Urinary bladder (tissue), 4 donors: ENCODE data around the gene NUP50. TPM values are rescaled to one million over a fixed set of nuclear protein-coding genes. Genes with fewer than 3 reads are reported as not detected.

Experiments
- DNase-seq: peaks from one replicate; pipeline ENCODE4 v3.0.0-alpha.2; 2015; ENCODE audit errors: extremely low spot score
- H3K27ac ChIP-seq: one replicate; pipeline ENCODE4 v1.5.1; 2013; ENCODE audit warnings: low read depth, mild to moderate bottlenecking, moderate library complexity
- H3K36me3 ChIP-seq: one replicate; pipeline ENCODE4 v1.6.1; 2013; ENCODE audit warnings: mild to moderate bottlenecking, moderate library complexity; ENCODE audit not compliant: insufficient read depth
- H3K4me1 ChIP-seq: one replicate; pipeline ENCODE4 v1.6.1; 2013; ENCODE audit warnings: mild to moderate bottlenecking, moderate library complexity; ENCODE audit not compliant: insufficient read depth
- H3K4me3 ChIP-seq: one replicate; pipeline ENCODE4 v1.5.1; 2013; ENCODE audit warnings: low read depth, low read length
- WGBS: extraction: QIAGEN DNeasy Blood & Tissue Kit; methylation state at CpG from one replicate; pipeline ENCODE4 v1.1.7; 2013; 5-methylcytosine and 5-hydroxymethylcytosine counted together
- polyA plus RNA-seq: library from polyadenylated mRNA; stranded (reverse); fragments of 200-250 nt; gene quantifications from one replicate; pipeline ENCODE4 v1.2.3, GENCODE V29; 2013
- total RNA-seq: library from RNA; depleted of rRNA; stranded (reverse); fragments of >200 nt; gene quantifications from one replicate; pipeline ENCODE4 v1.2.3, GENCODE V29; 2014
- donor health status: healthy with polysubstance abuse.
- donor health status: healthy.

NUP50 gene
- total and polyA plus RNA-seq, 2 donors = 17.6 to 44.3 TPM

- H3K4me3 ChIP-seq = no peak overlapping the region
- WGBS = 58% methylated on average over 1 of the region's 1 CpG
These were observed 18.8 kb upstream of the NUP50 start for GRCh38 chr22:45144916-45145315.

GRCh38 chr22:45149671-45150070, 14.1 kb upstream of the NUP50 start:
- Histone ChIP-seq H3K27ac (no peak overlapping the region), H3K4me1 (no peaks in the 10 kb centered on the region), H3K36me3 (no peaks in the 10 kb centered on the region), H3K4me3 (no peak overlapping the region)
- 75% methylated on average over 2 of the region's 2 CpGs for WGBS
- DNase-seq = no peak

More at GRCh38 chr22:45144916-45145315, 18.8 kb upstream of the NUP50 start:
- H3K27ac ChIP-seq = no peak overlapping the region
- no peaks in the 10 kb centered on the region for H3K4me1 ChIP-seq
- no peak for DNase-seq
- no peaks in the 10 kb centered on the region for H3K36me3 ChIP-seq

GRCh38 chr22:45150139-45150538, 13.6 kb upstream of the NUP50 start:
- no peaks in the 10 kb centered on the region for H3K36me3 ChIP-seq
- H3K27ac ChIP-seq = no peak overlapping the region
- no peak for DNase-seq
- 64% methylated on average over 2 of the region's 2 CpGs for WGBS
- H3K4me1 ChIP-seq = no peaks in the 10 kb centered on the region
- no peak overlapping the region for H3K4me3 ChIP-seq

- no peak for DNase-seq
- WGBS = 86% methylated on average over 6 of the region's 6 CpGs
- Histone ChIP-seq H3K4me3 (no peak overlapping the region), H3K27ac (no peak overlapping the region), H3K4me1 (no peaks in the 10 kb centered on the region), H3K36me3 (no peaks in the 10 kb centered on the region)
These were observed 12.2 kb upstream of the NUP50 start for GRCh38 chr22:45151503-45151902.

GRCh38 chr22:45154383-45154782, 9.3 kb upstream of the NUP50 start:
- no peak overlapping the region for H3K27ac ChIP-seq
- H3K4me1 ChIP-seq = no peaks in the 10 kb centered on the region
- WGBS = 94% methylated on average over 3 of the region's 3 CpGs
- no peak overlapping the region for H3K4me3 ChIP-seq
- H3K36me3 ChIP-seq = no peaks in the 10 kb centered on the region
- no peak for DNase-seq

GRCh38 chr22:45155050-45155840, 8.5 kb upstream of the NUP50 start:
- WGBS = 75% methylated on average over 9 of the region's 9 CpGs
- Histone ChIP-seq H3K36me3 (no peaks in the 10 kb centered on the region), H3K27ac (no peak overlapping the region), H3K4me3 (no peak overlapping the region), H3K4me1 (no peaks in the 10 kb centered on the region)
- no peak for DNase-seq

GRCh38 chr22:45157907-45158306, 5.8 kb upstream of the NUP50 start:
- Histone ChIP-seq H3K27ac (no peak overlapping the region), H3K4me1 (no peaks in the 10 kb centered on the region), H3K4me3 (no peak overlapping the region), H3K36me3 (no peaks in the 10 kb centered on the region)
- 73% methylated on average over 3 of the region's 3 CpGs for WGBS
- DNase-seq = no peak

GRCh38 chr22:45159652-45160462, 3.9 kb upstream of the NUP50 start:
- Histone ChIP-seq H3K27ac (peak overlapping the region; percentile 65), H3K4me3 (no peak overlapping the region), H3K36me3 (no peaks in the 10 kb centered on the region), H3K4me1 (no peaks in the 10 kb centered on the region)
- 58% methylated on average over 5 of the region's 5 CpGs for WGBS
- no peak for DNase-seq

GRCh38 chr22:45162531-45162930, 1.2 kb upstream of the NUP50 start:
- Histone ChIP-seq H3K36me3 (no peaks in the 10 kb centered on the region), H3K27ac (no peak overlapping the region), H3K4me1 (no peaks in the 10 kb centered on the region), H3K4me3 (no peak overlapping the region)
- 74% methylated on average over 19 of the region's 19 CpGs for WGBS
- DNase-seq = no peak

GRCh38 chr22:45163099-45163450, 650 bp upstream of the NUP50 start:
- WGBS = 4% methylated on average over 13 of the region's 13 CpGs
- Histone ChIP-seq H3K36me3 (no peaks in the 10 kb centered on the region), H3K4me1 (no peaks in the 10 kb centered on the region), H3K4me3 (peak overlapping the region; percentile 99), H3K27ac (peak overlapping the region; percentile 77)
- no peak for DNase-seq

GRCh38 chr22:45164270-45165088, 754 bp downstream of the NUP50 start:
- DNase-seq = no peak

GRCh38 chr22:45166932-45167331, 3.2 kb downstream of the NUP50 start:
- peaks cover 6% of the 10 kb centered on the region for H3K36me3 ChIP-seq
- H3K4me1 ChIP-seq = no peaks in the 10 kb centered on the region
- H3K27ac ChIP-seq = peak overlapping the region; percentile 29
- WGBS = 73% methylated on average over 5 of the region's 5 CpGs
- DNase-seq = no peak
- H3K4me3 ChIP-seq = no peak overlapping the region

More at GRCh38 chr22:45164270-45165088, 754 bp downstream of the NUP50 start:
- Histone ChIP-seq H3K4me3 (peak overlapping the region; percentile 99), H3K27ac (peak overlapping the region; percentile 84), H3K36me3 (peaks cover 3% of the 10 kb centered on the region), H3K4me1 (no peaks in the 10 kb centered on the region)
- under 1% methylated on average over 59 of the region's 59 CpGs for WGBS

- no peak overlapping the region for H3K4me3 ChIP-seq
- H3K4me1 ChIP-seq = no peaks in the 10 kb centered on the region
- no peak overlapping the region for H3K27ac ChIP-seq
- 82% methylated on average over 19 of the region's 19 CpGs for WGBS
- peaks cover 6% of the 10 kb centered on the region for H3K36me3 ChIP-seq
- no peak for DNase-seq
These were observed 6.1 kb downstream of the NUP50 start for GRCh38 chr22:45169591-45170466.
